ENCODE measurements around the gene INKA2. TPM values are rescaled to one million over a fixed set of nuclear protein-coding genes. Genes with fewer than 3 reads are reported as not detected.
A peak's percentile ranks its signal among the peaks of the same experiment; 100 is the strongest.

Gene INKA2
- total and polyA plus RNA-seq, 2 experiments from 2014 or later, result 3.7 to 8.4 TPM

GRCh38 chr1:111729271-111729921 is 9.8 kb downstream of the INKA2 start:
- Mint-ChIP-seq H3K4me1 (peaks cover 37% of the 10 kb centered on the region), H3K36me3 (ENCODE audit: low read depth) (peaks cover 6% of the 10 kb centered on the region; the same call in 2 of the 3 replicates), H3K9me3 (no peaks in the 10 kb centered on the region), H3K4me3 (no peak overlapping the region), H3K27me3 (ENCODE audit: insufficient read depth, low read depth, poor library complexity) (peaks cover 1% of the 10 kb centered on the region), H3K27ac (no peak overlapping the region; the same call in 1 of the 2 replicates)
- Histone ChIP-seq H3K27ac (ENCODE audit: low read depth) (no peak overlapping the region), H4K20me1 (replicated peaks; ENCODE audit: insufficient read depth) (peaks cover 11% of the 10 kb centered on the region), H3K36me3 (ENCODE audit: insufficient read depth) (no peaks in the 10 kb centered on the region), H3K9me2 (ENCODE audit: insufficient read depth) (no peaks in the 10 kb centered on the region), H3K4me2 (no peak overlapping the region), H3K4me3 (no peak overlapping the region), H3K27me3 (ENCODE audit: insufficient read depth) (no peaks in the 10 kb centered on the region), H3K79me2 (replicated peaks; ENCODE audit: insufficient read depth) (peaks cover 24% of the 10 kb centered on the region), H2AFZ (no peak overlapping the region), H3F3A (replicated peaks; ENCODE audit: low read depth) (no peaks in the 10 kb centered on the region), H3K4me1 (ENCODE audit: insufficient read depth) (peaks cover 22% of the 10 kb centered on the region)
- peak; percentile 23 for ATAC-seq
- TF ChIP-seq EZH2phosphoT487 (IDR thresholded peaks at IDR 0.05; ENCODE audit: unreplicated experiment) (no peak), ETS1 (IDR thresholded peaks at IDR 0.05) (no peak), ZNF462 (CRISPR knock-in tag; IDR thresholded peaks at IDR 0.05) (no peak), ZNF331 (CRISPR knock-in tag; IDR thresholded peaks at IDR 0.05; ENCODE audit: low read depth) (no peak), POLR2AphosphoS5 (IDR thresholded peaks at IDR 0.05; ENCODE audit: low read depth) (no peak), REST (IDR thresholded peaks at IDR 0.05; ENCODE audit: unreplicated experiment) (no peak), STAT1 (IDR thresholded peaks at IDR 0.05; ENCODE audit: unreplicated experiment) (no peak), NANOG (IDR thresholded peaks at IDR 0.05; ENCODE audit: borderline replicate concordance) (no peak), JUNB (IDR thresholded peaks at IDR 0.05; ENCODE audit: unreplicated experiment) (no peak), ZNF114 (CRISPR knock-in tag; IDR thresholded peaks at IDR 0.05) (no peak), EZH2 (IDR thresholded peaks at IDR 0.05; ENCODE audit: low read depth, unreplicated experiment) (no peak)
- DNase-seq (ENCODE audit: low spot score), result no peak
